ENCODE data around the gene P2RY13. TPM values are rescaled to one million over a fixed set of nuclear protein-coding genes. Genes with fewer than 3 reads are reported as not detected.

The P2RY13 gene
- total RNA-seq, 3 donors from 2014 or later, result 0.29 to 1.9 (median 1.5) TPM

DNA sequence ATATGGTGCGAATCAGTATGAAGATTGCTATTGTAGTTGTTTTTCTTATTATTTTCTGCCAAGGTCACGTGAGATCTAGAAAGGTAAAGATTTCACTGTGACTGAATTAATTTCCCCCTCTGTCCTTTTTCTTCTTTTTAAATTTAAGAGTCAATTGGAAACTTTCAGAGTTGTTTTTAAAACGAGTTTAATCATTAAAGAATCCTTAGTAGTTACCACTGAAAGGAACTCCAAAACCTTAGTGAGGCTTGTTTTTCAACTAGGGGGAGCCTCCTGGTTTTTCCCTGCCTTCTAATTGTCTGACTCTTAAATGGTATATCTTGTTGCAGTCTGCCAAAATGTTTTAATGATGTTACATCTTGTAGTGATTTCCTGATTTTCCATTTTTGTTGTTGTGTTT, 37.6 kb upstream of the P2RY13 start:
- H3K4me3 ChIP-seq, result no peak overlapping the region
- TF ChIP-seq, protein P1, sequence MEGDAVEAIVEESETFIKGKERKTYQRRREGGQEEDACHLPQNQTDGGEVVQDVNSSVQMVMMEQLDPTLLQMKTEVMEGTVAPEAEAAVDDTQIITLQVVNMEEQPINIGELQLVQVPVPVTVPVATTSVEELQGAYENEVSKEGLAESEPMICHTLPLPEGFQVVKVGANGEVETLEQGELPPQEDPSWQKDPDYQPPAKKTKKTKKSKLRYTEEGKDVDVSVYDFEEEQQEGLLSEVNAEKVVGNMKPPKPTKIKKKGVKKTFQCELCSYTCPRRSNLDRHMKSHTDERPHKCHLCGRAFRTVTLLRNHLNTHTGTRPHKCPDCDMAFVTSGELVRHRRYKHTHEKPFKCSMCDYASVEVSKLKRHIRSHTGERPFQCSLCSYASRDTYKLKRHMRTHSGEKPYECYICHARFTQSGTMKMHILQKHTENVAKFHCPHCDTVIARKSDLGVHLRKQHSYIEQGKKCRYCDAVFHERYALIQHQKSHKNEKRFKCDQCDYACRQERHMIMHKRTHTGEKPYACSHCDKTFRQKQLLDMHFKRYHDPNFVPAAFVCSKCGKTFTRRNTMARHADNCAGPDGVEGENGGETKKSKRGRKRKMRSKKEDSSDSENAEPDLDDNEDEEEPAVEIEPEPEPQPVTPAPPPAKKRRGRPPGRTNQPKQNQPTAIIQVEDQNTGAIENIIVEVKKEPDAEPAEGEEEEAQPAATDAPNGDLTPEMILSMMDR (IDR thresholded peaks at IDR 0.05), result no peak
- no peak for DNase-seq
- H3K4me1 ChIP-seq (ENCODE audit: low read depth), result no peaks in the 10 kb centered on the region
- ATAC-seq, result no peak
- H3K36me3 ChIP-seq (ENCODE audit: low read depth), result no peaks in the 10 kb centered on the region
- H3K9me3 ChIP-seq, result no peaks in the 10 kb centered on the region
- intact Hi-C loops (cut with DNase I, micrococcal nuclease), result no loop called here

DNA sequence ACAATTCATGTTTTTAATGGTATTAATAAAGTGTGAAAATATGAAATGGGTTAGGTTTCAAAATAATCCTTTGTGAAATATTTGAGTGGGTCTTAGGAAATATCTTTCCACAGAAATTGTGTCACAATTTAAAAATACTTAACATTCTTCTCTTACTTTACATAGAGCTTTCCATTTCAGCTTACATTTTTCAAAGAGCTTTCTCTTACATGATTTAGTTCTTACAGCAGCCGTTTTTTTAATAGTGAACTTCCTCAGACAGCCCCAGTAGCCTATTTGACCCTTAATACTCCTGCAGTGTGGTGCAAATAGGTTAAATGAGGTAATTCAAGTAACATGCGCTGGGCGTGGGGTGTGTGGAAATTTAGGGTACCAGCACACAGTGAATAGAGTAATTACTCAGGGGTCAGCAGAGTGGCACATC, 33.4 kb upstream of the P2RY13 start:
- intact Hi-C loops (cut with DNase I, micrococcal nuclease), result no loop called here
- ATAC-seq, result no peak
- no peaks in the 10 kb centered on the region for H3K4me1 ChIP-seq (ENCODE audit: low read depth)

DNA sequence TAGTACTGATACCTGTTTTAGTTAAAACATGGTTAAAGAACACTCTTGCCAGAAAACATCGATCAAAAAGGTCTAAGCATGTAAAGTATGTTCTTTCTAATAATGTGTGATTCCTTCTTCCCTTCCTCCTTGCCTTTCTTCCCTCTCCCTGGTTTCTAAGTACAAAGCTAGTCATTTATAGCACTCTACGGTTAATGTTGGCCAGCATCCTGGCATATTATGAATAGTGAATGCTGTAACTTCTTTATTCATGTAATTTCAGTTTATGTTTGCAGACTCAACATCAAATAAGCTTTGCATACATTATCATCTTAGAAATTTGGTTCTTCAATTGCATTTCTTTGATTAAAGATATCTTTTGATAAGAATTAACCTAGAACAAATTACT, 28.1 kb upstream of the P2RY13 start:
- no peak for ATAC-seq

More for the DNA sequence above, 33.4 kb upstream of the P2RY13 start:
- no peaks in the 10 kb centered on the region for H3K9me3 ChIP-seq
- H3K4me3 ChIP-seq, result no peak overlapping the region
- H3K36me3 ChIP-seq (ENCODE audit: low read depth), result no peaks in the 10 kb centered on the region
- DNase-seq, result no peak
- TF ChIP-seq, protein P1 (IDR thresholded peaks at IDR 0.05), result no peak

DNA sequence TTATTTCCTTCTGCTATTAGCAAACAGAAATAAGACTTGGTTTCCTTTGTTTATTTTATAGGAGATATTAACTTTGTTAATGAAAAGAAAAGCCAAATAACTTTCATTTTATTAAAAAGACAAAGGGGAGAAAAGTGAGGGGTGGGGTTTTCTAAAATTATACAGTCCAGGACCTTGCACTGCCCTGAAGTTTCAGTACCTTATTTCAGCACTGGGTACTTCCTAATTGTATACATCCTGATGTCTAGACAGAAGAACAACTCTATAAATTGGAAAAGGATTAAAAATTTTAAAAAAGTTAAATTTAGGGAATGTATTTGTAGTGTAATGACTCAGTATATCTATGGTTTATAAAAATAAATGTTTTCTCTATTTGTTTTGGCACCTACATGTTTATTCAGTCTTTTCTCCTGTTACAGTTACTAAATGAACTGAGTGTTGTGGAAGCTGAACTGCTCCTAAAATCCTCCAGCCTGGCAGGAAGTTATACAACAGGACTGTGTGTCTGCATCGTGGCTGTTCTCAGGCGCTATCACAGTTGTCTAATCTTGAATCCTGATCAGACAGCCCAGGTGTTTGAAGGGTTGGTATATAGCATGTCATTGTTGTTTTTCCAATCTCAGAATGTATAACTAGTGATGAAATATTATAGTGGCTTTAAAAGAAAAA, 27.6 kb upstream of the P2RY13 start:
- ATAC-seq, result no peak
- TF ChIP-seq, protein P1 (IDR thresholded peaks at IDR 0.05), result no peak
- DNase-seq, result no peak
- Histone ChIP-seq H3K9me3 (no peaks in the 10 kb centered on the region), H3K4me3 (no peak overlapping the region), H3K36me3 (ENCODE audit: low read depth) (no peaks in the 10 kb centered on the region), H3K4me1 (ENCODE audit: low read depth) (no peaks in the 10 kb centered on the region)
- intact Hi-C loops (cut with DNase I, micrococcal nuclease), result no loop called here

More for the DNA sequence above, 28.1 kb upstream of the P2RY13 start:
- no peaks in the 10 kb centered on the region for H3K4me1 ChIP-seq (ENCODE audit: low read depth)
- intact Hi-C loops (cut with DNase I, micrococcal nuclease), result no loop called here
- no peak for DNase-seq
- no peaks in the 10 kb centered on the region for H3K36me3 ChIP-seq (ENCODE audit: low read depth)
- H3K9me3 ChIP-seq, result no peaks in the 10 kb centered on the region
- no peak overlapping the region for H3K4me3 ChIP-seq
- TF ChIP-seq, protein P1 (IDR thresholded peaks at IDR 0.05), result no peak

DNA sequence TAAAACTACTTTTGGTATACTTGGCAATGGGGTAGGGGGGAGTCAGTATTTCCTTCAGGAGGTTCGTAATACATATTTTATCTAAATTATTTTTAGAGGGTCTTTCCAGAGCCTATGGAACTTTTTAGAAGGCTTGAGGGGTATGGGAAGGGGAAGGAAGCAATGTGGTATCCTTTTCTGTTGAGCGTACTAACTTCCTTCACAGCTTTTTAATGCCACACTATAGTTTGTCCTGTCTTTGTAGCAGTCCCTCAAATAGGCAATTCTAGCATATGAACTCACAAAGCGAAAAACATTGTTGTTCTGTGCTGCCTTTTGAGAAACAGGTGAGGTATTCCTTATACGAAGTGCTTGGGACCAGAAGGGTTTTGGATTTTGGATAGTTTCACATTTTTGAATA, 22.3 kb upstream of the P2RY13 start:
- ATAC-seq, result no peak
- Histone ChIP-seq H3K36me3 (ENCODE audit: low read depth) (no peaks in the 10 kb centered on the region), H3K4me3 (no peak overlapping the region), H3K9me3 (no peaks in the 10 kb centered on the region), H3K4me1 (ENCODE audit: low read depth) (no peaks in the 10 kb centered on the region)
- intact Hi-C loops (cut with DNase I, micrococcal nuclease), result no loop called here
- TF ChIP-seq, protein P1 (IDR thresholded peaks at IDR 0.05), result no peak
- DNase-seq, result no peak

DNA sequence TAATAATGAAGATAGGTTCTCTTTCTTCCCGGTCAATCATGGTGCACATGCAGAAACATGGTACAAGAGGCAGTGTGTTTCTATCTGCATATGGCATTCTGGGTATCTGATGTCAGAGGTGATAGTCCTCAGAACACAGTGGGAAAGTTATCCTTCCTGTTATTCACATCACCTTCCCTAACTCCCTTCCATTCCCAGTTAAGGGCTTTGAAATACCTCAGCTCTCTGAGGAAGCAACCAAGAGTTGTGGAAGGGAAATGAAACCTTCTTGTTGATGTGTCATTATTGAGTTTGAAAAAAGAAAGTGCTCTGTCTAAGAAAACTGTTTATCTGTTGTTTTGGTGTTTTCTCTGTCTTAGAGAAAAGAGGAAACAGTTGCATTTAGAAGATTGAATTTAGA, 21.9 kb upstream of the P2RY13 start:
- Histone ChIP-seq H3K36me3 (ENCODE audit: low read depth) (no peaks in the 10 kb centered on the region), H3K4me1 (ENCODE audit: low read depth) (no peaks in the 10 kb centered on the region), H3K9me3 (no peaks in the 10 kb centered on the region), H3K4me3 (no peak overlapping the region)
- intact Hi-C loops (cut with DNase I, micrococcal nuclease), result no loop called here
- DNase-seq, result no peak
- TF ChIP-seq, protein P1 (IDR thresholded peaks at IDR 0.05), result no peak
- no peak for ATAC-seq

Measured in mucosa of descending colon (tissue), 3 donors.